Astrocyte of the hippocampus (primary cell): ENCODE data around the gene TLE5.
"Not testable (repeated sequence)": the region's sequence is repeated elsewhere in the genome, so short reads cannot be mapped to it uniquely, and the experiment has no call there.

Experiments
- DNase-seq: peaks from one replicate; pipeline ENCODE4 v3.0.0; 2011; ENCODE audit warnings: low read depth, low spot score

The TLE5 gene

GRCh38 chr19:3025549-3025886 lies 36.8 kb downstream of the TLE5 start:
- DNase-seq, result no peak

- DNase-seq, result no peak
Observed at GRCh38 chr19:3024870-3025548, 37.3 kb downstream of the TLE5 start.

GRCh38 chr19:3024509-3024869 lies 37.8 kb downstream of the TLE5 start:
- no peak for DNase-seq

- no peak for DNase-seq
Observed at GRCh38 chr19:3020321-3020960, 41.9 kb downstream of the TLE5 start.

- DNase-seq, result no peak
Observed at GRCh38 chr19:3019211-3019854, 43.0 kb downstream of the TLE5 start.

GRCh38 chr19:3017923-3018322 lies 44.4 kb downstream of the TLE5 start:
- DNase-seq, result no peak

GRCh38 chr19:3015126-3016057 lies 46.9 kb downstream of the TLE5 start:
- no peak for DNase-seq

GRCh38 chr19:3014135-3014534 lies 48.2 kb downstream of the TLE5 start:
- DNase-seq, result no peak

GRCh38 chr19:3013263-3013725 lies 49.0 kb downstream of the TLE5 start:
- DNase-seq, result no peak

GRCh38 chr19:3012621-3013262 lies 49.6 kb downstream of the TLE5 start:
- no peak for DNase-seq

- not testable (repeated sequence) for DNase-seq
Observed at GRCh38 chr19:3012059-3012458, 50.2 kb downstream of the TLE5 start.

GRCh38 chr19:3010871-3011270 lies 51.4 kb downstream of the TLE5 start:
- no peak for DNase-seq

- DNase-seq, result no peak
Observed at GRCh38 chr19:3008994-3009393, 53.3 kb downstream of the TLE5 start.

- DNase-seq, result no peak
Observed at GRCh38 chr19:3007975-3008374, 54.3 kb downstream of the TLE5 start.

GRCh38 chr19:3006075-3006767 lies 56.1 kb downstream of the TLE5 start:
- no peak for DNase-seq

- no peak for DNase-seq
Observed at GRCh38 chr19:3005345-3005744, 57.0 kb downstream of the TLE5 start.

- no peak for DNase-seq
Observed at GRCh38 chr19:3004522-3004921, 57.8 kb downstream of the TLE5 start.

- no peak for DNase-seq
Observed at GRCh38 chr19:3003046-3003445, 59.2 kb downstream of the TLE5 start.
